DOHH2 (cell line): ENCODE results near the gene EEFSEC.

ENCODE experiments used
- H3F3A ChIP-seq: fragments of 200-600 bp; sonication (generic), shearing (Covaris generic); 2 replicates; pipeline ENCODE4 v1.6.0; 2016; ENCODE audit warnings: antibody characterized with exemption, mild to moderate bottlenecking; ENCODE audit not compliant: control insufficient read depth, insufficient read depth
- H3K27ac ChIP-seq: fragments of 200-600 bp; sonication (generic); 2 replicates; pipeline ENCODE4 v1.5.1; 2014; ENCODE audit warnings: low read depth, mild to moderate bottlenecking, low read length, moderate library complexity
- H3K27me3 ChIP-seq: fragments of 200-600 bp; sonication (generic); 2 replicates; pipeline ENCODE4 v1.6.1; 2014; ENCODE audit warnings: mild to moderate bottlenecking, low read length, mixed read lengths; ENCODE audit not compliant: control insufficient read depth
- H3K36me3 ChIP-seq: fragments of 200-600 bp; sonication (generic); 2 replicates; pipeline ENCODE4 v1.6.1; 2014; ENCODE audit warnings: mild to moderate bottlenecking, low read length, moderate library complexity, mixed read lengths; ENCODE audit not compliant: control insufficient read depth
- H3K4me1 ChIP-seq: fragments of 200-600 bp; sonication (generic); 2 replicates; pipeline ENCODE4 v1.6.1; 2014; ENCODE audit warnings: mild to moderate bottlenecking, low read length, mixed read lengths; ENCODE audit not compliant: control insufficient read depth
- H3K4me2 ChIP-seq: fragments of 200-600 bp; sonication (generic); 2 replicates; pipeline ENCODE4 v1.6.0; 2014; ENCODE audit warnings: mild to moderate bottlenecking, low read length, moderate library complexity
- H3K4me3 ChIP-seq: fragments of 200-600 bp; sonication (generic); 2 replicates; pipeline ENCODE4 v1.5.1; 2014; ENCODE audit warnings: mild to moderate bottlenecking, low read length, mixed read lengths
- H3K79me2 ChIP-seq: fragments of 200-600 bp; sonication (generic); 2 replicates; pipeline ENCODE4 v1.6.1; 2014; ENCODE audit warnings: mild to moderate bottlenecking, low read length, mixed read lengths; ENCODE audit not compliant: control insufficient read depth
- H3K9me2 ChIP-seq: fragments of 200-600 bp; sonication (generic); replicated peaks from 2 replicates; pipeline ENCODE4 v1.6.1; 2014; ENCODE audit warnings: mild to moderate bottlenecking, low read length, mixed read lengths; ENCODE audit not compliant: control insufficient read depth
- H3K9me3 ChIP-seq: fragments of 200-600 bp; sonication (generic); 2 replicates; pipeline ENCODE4 v1.6.1; 2014; ENCODE audit warnings: antibody characterized with exemption, low read length, mixed read lengths; ENCODE audit not compliant: control insufficient read depth, insufficient read depth
- H4K20me1 ChIP-seq: fragments of 200-600 bp; sonication (generic); 2 replicates; pipeline ENCODE4 v1.6.0; 2014; ENCODE audit warnings: low read depth, mild to moderate bottlenecking, antibody characterized with exemption, low read length, moderate library complexity; ENCODE audit not compliant: control insufficient read depth, insufficient read depth
- CTCF ChIP-seq: fragments of 200-600 bp; sonication (generic); IDR thresholded peaks from one replicate; pipeline ENCODE4 v1.5.1; 2014; ENCODE audit warnings: antibody characterized with exemption, mild to moderate bottlenecking, low read depth, low read length; ENCODE audit not compliant: poor library complexity, severe bottlenecking
- EZH2phosphoT487 ChIP-seq: fragments of 200-600 bp; sonication (generic); IDR thresholded peaks from 2 replicates; pipeline ENCODE4 v1.6.1; 2017; ENCODE audit warnings: borderline replicate concordance, mild to moderate bottlenecking, antibody characterized with exemption, low read length, moderate library complexity, mixed read lengths

The EEFSEC gene

GRCh38 chr3:128277378-128278069 lies 124.2 kb downstream of the EEFSEC start:
- H3K9me3 ChIP-seq, result no peaks in the 10 kb centered on the region
- no peaks in the 10 kb centered on the region for H3F3A ChIP-seq
- H3K9me2 ChIP-seq, result no peaks in the 10 kb centered on the region
- no peak overlapping the region for H3K4me2 ChIP-seq
- H3K4me3 ChIP-seq, result no peak overlapping the region
- no peaks in the 10 kb centered on the region for H4K20me1 ChIP-seq
- H3K79me2 ChIP-seq, result no peaks in the 10 kb centered on the region
- no peak for TF ChIP-seq CTCF
- no peak for TF ChIP-seq EZH2phosphoT487
- H3K27ac ChIP-seq, result no peak overlapping the region
- no peaks in the 10 kb centered on the region for H3K36me3 ChIP-seq
- H3K4me1 ChIP-seq, result no peaks in the 10 kb centered on the region
- no peaks in the 10 kb centered on the region for H3K27me3 ChIP-seq

GRCh38 chr3:128278130-128278529 lies 124.8 kb downstream of the EEFSEC start:
- no peaks in the 10 kb centered on the region for H3K27me3 ChIP-seq
- no peaks in the 10 kb centered on the region for H3K9me2 ChIP-seq
- H3K9me3 ChIP-seq, result no peaks in the 10 kb centered on the region
- TF ChIP-seq EZH2phosphoT487 (no peak), CTCF (no peak)
- H3K4me1 ChIP-seq, result no peaks in the 10 kb centered on the region
- no peaks in the 10 kb centered on the region for H3K79me2 ChIP-seq
- no peak overlapping the region for H3K4me3 ChIP-seq
- H3F3A ChIP-seq, result no peaks in the 10 kb centered on the region
- no peak overlapping the region for H3K4me2 ChIP-seq
- no peaks in the 10 kb centered on the region for H3K36me3 ChIP-seq
- H3K27ac ChIP-seq, result no peak overlapping the region
- no peaks in the 10 kb centered on the region for H4K20me1 ChIP-seq

- TF ChIP-seq EZH2phosphoT487 (no peak), CTCF (no peak)
- Histone ChIP-seq H3K27ac (no peak overlapping the region), H4K20me1 (no peaks in the 10 kb centered on the region), H3K9me2 (no peaks in the 10 kb centered on the region), H3K27me3 (no peaks in the 10 kb centered on the region), H3K4me1 (no peaks in the 10 kb centered on the region), H3K36me3 (no peaks in the 10 kb centered on the region), H3K79me2 (no peaks in the 10 kb centered on the region), H3F3A (no peaks in the 10 kb centered on the region), H3K4me2 (no peak overlapping the region), H3K9me3 (no peaks in the 10 kb centered on the region), H3K4me3 (no peak overlapping the region)
Observed at GRCh38 chr3:128278761-128279600, 125.7 kb downstream of the EEFSEC start.
